PC-3 (cell line): ENCODE measurements around the gene NIN. TPM values are rescaled to one million over a fixed set of nuclear protein-coding genes. Genes with fewer than 3 reads are reported as not detected.

Experiments used
- ATAC-seq: fragments of 200-7000 bp; cut with Tn5 transposase; 2 replicates; pipeline ENCODE4 v1.9.1; 2020; ENCODE audit warnings: mild to moderate bottlenecking, moderate library complexity
- BruUV-seq: library from RNA; stranded (reverse); fragments of 400-500 nt; replicated peaks from 2 replicates; lab custom pipeline; 2021; lab: Mats Ljungman, UMichigan
- CTCF ChIA-PET: fragments of 300-600 bp; sonication (Branson Sonifier 250); formaldehyde crosslinking; loops from one replicate; lab custom pipeline; 2022; ENCODE audit warnings: antibody characterized with exemption; lab: Charles Lee
- POLR2A ChIA-PET: fragments of 300-600 bp; sonication (Branson Sonifier 250); formaldehyde crosslinking; loops from one replicate; lab custom pipeline; 2022; ENCODE audit warnings: antibody characterized with exemption; ENCODE audit not compliant: unreplicated experiment; lab: Charles Lee
- DNase-seq: peaks from one replicate; pipeline ENCODE4 v3.0.0-alpha.2; 2015
- H2AFZ ChIP-seq: fragments of 300-600 bp; sonication (generic); 2 replicates; pipeline ENCODE4 v1.6.0; 2016; ENCODE audit warnings: antibody characterized with exemption, low read length
- H3F3A ChIP-seq: fragments of 300-600 bp; sonication (generic); one replicate; pipeline ENCODE4 v1.6.0; 2017; ENCODE audit warnings: antibody characterized with exemption, low read length, control low read depth, mild to moderate bottlenecking; ENCODE audit not compliant: unreplicated experiment
- H3K27ac ChIP-seq: fragments of 300-600 bp; sonication (generic); 2 replicates; pipeline ENCODE4 v1.5.1; 2016; ENCODE audit warnings: mild to moderate bottlenecking, low read length
- H3K27me3 ChIP-seq: fragments of 300-600 bp; sonication (generic); 2 replicates; pipeline ENCODE4 v1.6.1; 2016; ENCODE audit warnings: low read length, mixed read lengths
- H3K36me3 ChIP-seq: fragments of 300-600 bp; sonication (generic); 2 replicates; pipeline ENCODE4 v1.6.1; 2016; ENCODE audit warnings: low read depth, mixed run types, low read length, mixed read lengths
- H3K4me1 ChIP-seq: fragments of 300-600 bp; sonication (generic); 2 replicates; pipeline ENCODE4 v1.5.1; 2016; ENCODE audit warnings: low read length; ENCODE audit not compliant: insufficient read depth
- H3K4me2 ChIP-seq: fragments of 300-600 bp; sonication (generic); 2 replicates; pipeline ENCODE4 v1.6.0; 2016; ENCODE audit warnings: low read length
- H3K4me3 ChIP-seq: fragments of 300-600 bp; sonication (generic); 2 replicates; pipeline ENCODE4 v1.5.1; 2016; ENCODE audit warnings: mild to moderate bottlenecking, low read length, mixed read lengths
- H3K79me2 ChIP-seq: fragments of 300-600 bp; sonication (generic); 2 replicates; pipeline ENCODE4 v1.6.1; 2017; ENCODE audit warnings: low read length, mixed read lengths
- H3K9ac ChIP-seq: fragments of 300-600 bp; sonication (generic); 2 replicates; pipeline ENCODE4 v1.6.0; 2016; ENCODE audit warnings: mild to moderate bottlenecking, low read length
- H3K9me2 ChIP-seq: fragments of 300-600 bp; sonication (generic); replicated peaks from 2 replicates; pipeline ENCODE4 v1.6.1; 2016; ENCODE audit warnings: mixed run types, low read length, mixed read lengths
- H3K9me3 ChIP-seq: fragments of 300-600 bp; sonication (generic); 2 replicates; pipeline ENCODE4 v1.6.1; 2016; ENCODE audit warnings: low read length, mixed read lengths
- H4K20me1 ChIP-seq: fragments of 300-600 bp; sonication (generic); 2 replicates; pipeline ENCODE4 v1.6.1; 2016; ENCODE audit warnings: low read length, mixed read lengths
- CTCF ChIP-seq: fragments of 300-600 bp; sonication (generic); conservative IDR thresholded peaks from 2 replicates; pipeline ENCODE4 v1.5.1; 2017; ENCODE audit warnings: antibody characterized with exemption, low read depth, mild to moderate bottlenecking, low read length
- EZH2 ChIP-seq: fragments of 300-600 bp; sonication (generic); IDR thresholded peaks from one replicate; pipeline ENCODE4 v1.6.1; 2017; ENCODE audit warnings: antibody characterized with exemption, mild to moderate bottlenecking, low read length; ENCODE audit not compliant: unreplicated experiment
- EZH2phosphoT487 ChIP-seq: fragments of 300-600 bp; sonication (generic); IDR thresholded peaks from 2 replicates; pipeline ENCODE4 v1.6.1; 2018; ENCODE audit warnings: mild to moderate bottlenecking, antibody characterized with exemption, low read length, borderline replicate concordance
- intact Hi-C: fragments of 100-400 bp; cut with micrococcal nuclease; formaldehyde crosslinking; loops from 2 replicates; pipeline ENCODE4 v1.9.0; 2023
- total RNA-seq: library from RNA; depleted of rRNA; stranded (reverse); fragments of >200 nt; gene quantifications from 2 replicates; pipeline ENCODE4 v1.2.3, GENCODE V29; 2014

Gene NIN
- total RNA-seq, 1 experiment from 2014 or later: 34.3 TPM

GRCh38 chr14:50719911-50720759 is 110.8 kb downstream of the NIN start:
- no peak overlapping the region for H3K4me2 ChIP-seq
- ATAC-seq (no peak), DNase-seq (no peak)
- H3K9me2 ChIP-seq: no peaks in the 10 kb centered on the region
- H3K9me3 ChIP-seq: no peaks in the 10 kb centered on the region
- no peaks in the 10 kb centered on the region for H3K79me2 ChIP-seq
- H4K20me1 ChIP-seq: no peaks in the 10 kb centered on the region
- H3K4me3 ChIP-seq: no peak overlapping the region
- no peaks in the 10 kb centered on the region for H3K27me3 ChIP-seq
- ChIA-PET CTCF (interaction anchor here (0.7 kb wide), 1 partner anchor 42 kb away, joined by 3 read pairs; no protein-coding TSS in a partner anchor), POLR2A (interaction anchor here (0.6 kb wide), 1 partner anchor 12 kb away, joined by 4 read pairs; no protein-coding TSS in a partner anchor)
- H3K9ac ChIP-seq: no peak overlapping the region
- H3K4me1 ChIP-seq: no peaks in the 10 kb centered on the region
- intact Hi-C loops: no loop called here
- H3K36me3 ChIP-seq: peaks cover 10% of the 10 kb centered on the region
- H3F3A ChIP-seq: no peaks in the 10 kb centered on the region
- no peak for TF ChIP-seq EZH2phosphoT487
- TF ChIP-seq CTCF: no peak
- no peak overlapping the region for H2AFZ ChIP-seq
- no peak overlapping the region for H3K27ac ChIP-seq
- no TSS peak for BruUV-seq

DNA sequence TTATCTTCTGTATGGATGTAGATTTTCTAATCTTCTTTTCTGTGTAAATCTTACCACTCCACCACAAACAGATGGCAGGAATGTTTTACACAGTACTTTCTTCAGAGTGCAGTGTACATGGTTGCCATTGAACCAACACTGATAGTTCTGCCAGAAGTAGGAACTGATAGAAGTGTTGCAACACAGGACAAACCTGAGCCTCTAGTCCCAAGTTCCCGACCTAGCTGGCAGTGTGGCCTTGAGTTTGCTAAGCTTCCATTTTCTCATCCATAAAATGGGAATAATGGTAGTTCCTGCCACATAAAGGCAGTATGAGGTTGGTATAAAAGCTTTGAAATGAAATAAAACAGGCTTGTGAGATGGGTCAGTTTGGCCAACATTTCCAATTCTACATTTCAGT is 112.0 kb downstream of the NIN start:
- H3K4me3 ChIP-seq: no peak overlapping the region
- DNase-seq (no peak), ATAC-seq (no peak)
- no peak overlapping the region for H3K4me2 ChIP-seq
- H3K27me3 ChIP-seq: no peaks in the 10 kb centered on the region
- H3K4me1 ChIP-seq: no peaks in the 10 kb centered on the region
- H4K20me1 ChIP-seq: no peaks in the 10 kb centered on the region
- intact Hi-C loops: no loop called here
- TF ChIP-seq EZH2phosphoT487: no peak
- TF ChIP-seq CTCF: no peak
- no peak for TF ChIP-seq EZH2
- no peaks in the 10 kb centered on the region for H3F3A ChIP-seq
- H3K9me2 ChIP-seq: no peaks in the 10 kb centered on the region
- H3K79me2 ChIP-seq: no peaks in the 10 kb centered on the region
- no peaks in the 10 kb centered on the region for H3K9me3 ChIP-seq
- H2AFZ ChIP-seq: no peak overlapping the region
- H3K27ac ChIP-seq: no peak overlapping the region
- H3K9ac ChIP-seq: no peak overlapping the region
- CTCF ChIA-PET: no interaction called here
- POLR2A ChIA-PET: no interaction called here
- peaks cover 4% of the 10 kb centered on the region; the same call in 1 of the 2 replicates for H3K36me3 ChIP-seq
- no TSS peak for BruUV-seq

DNA sequence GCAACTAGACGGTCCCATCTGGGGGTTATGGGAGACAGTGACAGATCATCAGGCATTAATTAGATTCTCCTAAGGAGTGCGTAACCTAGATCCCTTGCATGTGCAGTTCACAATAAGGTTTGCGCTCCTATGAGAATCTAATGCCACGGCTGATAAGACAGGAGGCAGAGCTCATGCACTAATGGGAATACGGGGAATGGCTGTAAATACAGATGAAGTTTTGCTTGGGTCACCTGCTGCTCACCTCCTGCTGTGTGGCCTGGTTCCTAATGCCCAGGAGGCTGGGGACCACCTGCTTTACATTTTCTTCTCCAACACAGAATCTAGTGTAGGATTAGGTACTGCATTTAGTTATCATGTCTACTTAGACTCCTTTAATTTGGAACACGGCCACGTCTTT is 113.2 kb downstream of the NIN start:
- CTCF ChIA-PET: interaction anchor here (0.6 kb wide), 1 partner anchor 47 kb away, joined by 8 read pairs; no protein-coding TSS in a partner anchor
- no peak overlapping the region for H3K27ac ChIP-seq
- no peaks in the 10 kb centered on the region for H3K9me3 ChIP-seq
- H3K4me1 ChIP-seq: no peaks in the 10 kb centered on the region
- H3K27me3 ChIP-seq: no peaks in the 10 kb centered on the region
- BruUV-seq: no TSS peak
- no peak for TF ChIP-seq CTCF
- no peak for TF ChIP-seq EZH2
- no peak for TF ChIP-seq EZH2phosphoT487
- intact Hi-C loops: no loop called here
- no peak overlapping the region for H3K4me3 ChIP-seq
- no peaks in the 10 kb centered on the region; the same call in 1 of the 2 replicates for H3K36me3 ChIP-seq
- ATAC-seq (no peak), DNase-seq (no peak)
- no peak overlapping the region for H3K4me2 ChIP-seq
- H2AFZ ChIP-seq: no peak overlapping the region
- no peak overlapping the region for H3K9ac ChIP-seq
- H3K79me2 ChIP-seq: no peaks in the 10 kb centered on the region
- POLR2A ChIA-PET: no interaction called here
- no peaks in the 10 kb centered on the region for H4K20me1 ChIP-seq
- H3K9me2 ChIP-seq: no peaks in the 10 kb centered on the region
- no peaks in the 10 kb centered on the region for H3F3A ChIP-seq
